ENCODE data around the gene SEMA5A. TPM values are rescaled to one million over a fixed set of nuclear protein-coding genes. Genes with fewer than 3 reads are reported as not detected.

Gene SEMA5A
- total RNA-seq, 1 donor from 2014 or later, result 38.9 TPM

DNA sequence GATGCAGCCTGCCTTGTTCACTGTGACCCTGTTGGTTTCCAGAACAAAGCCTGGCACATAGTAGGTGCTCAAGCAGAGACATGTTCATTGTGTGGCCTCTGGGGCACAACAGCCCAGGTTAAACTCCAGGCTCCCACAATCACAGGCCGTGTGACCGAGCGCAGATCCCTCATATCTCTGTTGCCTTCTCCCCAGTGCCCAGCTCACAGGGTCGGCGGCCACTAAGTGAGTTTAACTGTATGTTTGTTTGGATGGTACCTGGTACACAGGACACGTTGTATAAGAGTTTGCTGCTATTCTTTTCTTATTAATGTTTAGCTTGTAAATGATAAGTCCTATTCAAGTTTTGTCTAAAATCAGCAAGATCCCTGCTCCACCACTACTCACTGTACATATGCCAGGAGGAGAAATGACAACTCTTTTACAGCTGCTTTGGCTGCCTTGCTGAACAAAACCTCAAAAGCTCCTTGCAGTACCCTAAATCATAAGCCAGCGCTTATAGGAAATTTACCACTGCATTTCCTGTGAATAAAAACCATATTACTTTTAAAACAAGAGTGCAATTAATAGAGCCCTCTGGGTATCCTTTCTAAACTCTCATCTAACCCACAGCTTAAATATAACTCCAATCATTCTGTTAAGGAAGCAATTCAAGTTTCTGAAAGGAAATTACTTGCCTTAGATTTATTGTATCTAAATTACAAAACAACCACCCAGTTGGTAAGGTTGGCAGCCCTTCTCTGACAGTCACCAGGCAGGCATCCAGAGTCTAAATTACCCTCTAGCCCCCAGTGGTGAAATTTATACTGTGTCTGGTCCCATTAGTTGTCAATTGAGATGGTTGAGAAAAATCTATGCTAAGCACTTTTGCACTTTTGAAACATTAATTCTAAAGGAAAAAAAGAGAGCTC, 379.4 kb downstream of the SEMA5A start:
- no peak for DNase-seq
- intact Hi-C loops (cut with DNase I), result no loop called here
- H3K36me3 ChIP-seq, result no peaks in the 10 kb centered on the region
- H3K4me1 ChIP-seq, result no peaks in the 10 kb centered on the region
- TF ChIP-seq, protein P1, sequence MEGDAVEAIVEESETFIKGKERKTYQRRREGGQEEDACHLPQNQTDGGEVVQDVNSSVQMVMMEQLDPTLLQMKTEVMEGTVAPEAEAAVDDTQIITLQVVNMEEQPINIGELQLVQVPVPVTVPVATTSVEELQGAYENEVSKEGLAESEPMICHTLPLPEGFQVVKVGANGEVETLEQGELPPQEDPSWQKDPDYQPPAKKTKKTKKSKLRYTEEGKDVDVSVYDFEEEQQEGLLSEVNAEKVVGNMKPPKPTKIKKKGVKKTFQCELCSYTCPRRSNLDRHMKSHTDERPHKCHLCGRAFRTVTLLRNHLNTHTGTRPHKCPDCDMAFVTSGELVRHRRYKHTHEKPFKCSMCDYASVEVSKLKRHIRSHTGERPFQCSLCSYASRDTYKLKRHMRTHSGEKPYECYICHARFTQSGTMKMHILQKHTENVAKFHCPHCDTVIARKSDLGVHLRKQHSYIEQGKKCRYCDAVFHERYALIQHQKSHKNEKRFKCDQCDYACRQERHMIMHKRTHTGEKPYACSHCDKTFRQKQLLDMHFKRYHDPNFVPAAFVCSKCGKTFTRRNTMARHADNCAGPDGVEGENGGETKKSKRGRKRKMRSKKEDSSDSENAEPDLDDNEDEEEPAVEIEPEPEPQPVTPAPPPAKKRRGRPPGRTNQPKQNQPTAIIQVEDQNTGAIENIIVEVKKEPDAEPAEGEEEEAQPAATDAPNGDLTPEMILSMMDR (IDR thresholded peaks at IDR 0.05), result no peak
- no peak overlapping the region for H3K4me3 ChIP-seq
- no peak for ATAC-seq
- no peaks in the 10 kb centered on the region for H3K9me3 ChIP-seq
- no peak overlapping the region for H3K27ac ChIP-seq
- no peaks in the 10 kb centered on the region for H3K27me3 ChIP-seq

DNA sequence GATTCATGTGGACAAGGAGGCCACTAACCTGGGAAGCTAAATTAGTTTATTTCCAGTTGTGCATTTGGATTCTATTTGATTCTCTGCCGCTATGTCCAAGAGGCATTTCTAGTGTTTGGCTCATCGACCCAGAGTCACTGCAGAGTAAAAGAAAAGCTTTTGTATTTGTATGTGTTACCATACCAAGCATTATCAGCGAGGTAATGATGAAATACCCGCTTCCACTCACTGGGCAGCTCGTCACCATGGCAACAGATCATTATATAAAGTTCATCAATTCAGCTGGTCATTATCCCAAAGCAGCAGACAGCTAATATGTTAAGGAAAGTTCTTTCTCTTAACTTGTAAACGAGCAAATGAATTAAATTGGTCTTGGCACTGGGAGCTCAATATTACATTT, 380.3 kb downstream of the SEMA5A start:
- H3K36me3 ChIP-seq, result no peaks in the 10 kb centered on the region
- no peaks in the 10 kb centered on the region for H3K9me3 ChIP-seq
- no peaks in the 10 kb centered on the region for H3K4me1 ChIP-seq
- TF ChIP-seq, protein P1 (IDR thresholded peaks at IDR 0.05), result no peak
- ATAC-seq (no peak), DNase-seq (no peak)
- no peak overlapping the region for H3K4me3 ChIP-seq
- intact Hi-C loops (cut with DNase I), result no loop called here
- no peak overlapping the region for H3K27ac ChIP-seq
- H3K27me3 ChIP-seq, result no peaks in the 10 kb centered on the region

DNA sequence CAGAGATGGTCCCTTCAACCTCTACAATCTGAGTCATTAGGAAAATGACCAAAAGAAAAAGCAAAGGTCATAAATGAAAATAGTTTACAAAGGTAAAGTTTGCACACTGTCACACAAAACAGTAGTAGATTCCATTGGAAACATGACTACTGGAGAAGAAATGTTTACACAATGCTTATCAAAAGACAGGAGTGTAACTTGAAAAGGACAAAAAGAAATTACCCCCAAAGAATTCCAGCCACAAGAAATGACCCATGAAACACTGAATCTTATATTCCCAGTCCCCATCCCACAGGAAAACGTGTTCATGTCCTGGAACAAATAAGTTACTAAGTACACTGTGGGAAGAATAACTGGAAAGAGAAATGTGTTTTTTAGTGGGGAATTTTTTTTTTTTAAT, 385.1 kb downstream of the SEMA5A start:
- Histone ChIP-seq H3K4me1 (no peaks in the 10 kb centered on the region), H3K4me3 (no peak overlapping the region), H3K9me3 (no peaks in the 10 kb centered on the region), H3K27ac (no peak overlapping the region), H3K36me3 (no peaks in the 10 kb centered on the region), H3K27me3 (no peaks in the 10 kb centered on the region)
- intact Hi-C loops (cut with DNase I), result no loop called here
- ATAC-seq (no peak), DNase-seq (no peak)
- TF ChIP-seq, protein P1 (IDR thresholded peaks at IDR 0.05), result no peak

DNA sequence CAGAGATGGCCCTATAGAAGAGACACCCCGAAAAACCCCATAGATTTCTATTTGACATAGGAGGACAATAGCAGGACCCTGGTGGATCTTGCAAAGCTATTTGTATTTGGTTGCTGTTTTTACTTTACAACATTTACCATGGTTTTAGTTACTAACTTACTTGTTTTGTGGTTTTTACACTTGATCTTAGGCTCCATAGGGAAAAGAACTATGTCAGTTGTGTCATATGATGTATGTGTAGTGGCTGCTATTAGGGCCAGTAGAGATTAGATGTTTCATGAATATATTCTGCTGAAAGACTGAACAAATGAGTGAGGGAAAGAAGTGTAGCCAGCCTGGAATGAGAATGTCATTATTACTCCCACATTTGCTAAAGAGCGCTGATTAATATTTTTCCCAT, 388.1 kb downstream of the SEMA5A start:
- TF ChIP-seq, protein P1 (IDR thresholded peaks at IDR 0.05), result no peak
- no peak for DNase-seq
- intact Hi-C loops (cut with DNase I), result no loop called here

DNA sequence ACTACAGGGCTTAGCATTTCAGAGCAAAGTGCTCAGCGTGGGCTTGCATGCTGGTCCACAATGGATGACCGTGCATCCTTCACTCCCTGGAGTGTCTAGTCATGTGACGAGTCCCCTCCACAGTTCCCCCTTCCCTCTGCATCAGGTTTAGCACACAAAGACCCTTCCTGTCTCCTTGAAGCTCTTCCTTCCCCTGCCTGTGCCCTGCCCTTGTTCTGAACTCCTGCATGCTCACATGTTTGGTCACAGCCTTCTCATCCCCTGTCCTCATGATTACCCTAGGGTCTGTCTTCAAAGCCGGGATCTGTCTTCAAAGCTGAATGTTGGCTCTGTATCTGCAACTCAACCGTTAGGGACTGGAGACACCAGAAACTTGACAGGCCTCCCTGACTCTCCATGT, 388.9 kb downstream of the SEMA5A start:
- no peak overlapping the region for H3K4me3 ChIP-seq
- H3K4me1 ChIP-seq, result no peaks in the 10 kb centered on the region
- ATAC-seq (no peak), DNase-seq (no peak)
- intact Hi-C loops (cut with DNase I), result no loop called here
- H3K27me3 ChIP-seq, result no peaks in the 10 kb centered on the region
- no peak overlapping the region for H3K27ac ChIP-seq
- H3K36me3 ChIP-seq, result no peaks in the 10 kb centered on the region
- TF ChIP-seq, protein P1 (IDR thresholded peaks at IDR 0.05), result no peak
- H3K9me3 ChIP-seq, result no peaks in the 10 kb centered on the region

More for the DNA sequence above, 388.1 kb downstream of the SEMA5A start:
- H3K9me3 ChIP-seq, result no peaks in the 10 kb centered on the region
- no peak overlapping the region for H3K4me3 ChIP-seq
- no peak for ATAC-seq
- no peaks in the 10 kb centered on the region for H3K36me3 ChIP-seq
- no peaks in the 10 kb centered on the region for H3K4me1 ChIP-seq
- H3K27me3 ChIP-seq, result no peaks in the 10 kb centered on the region
- no peak overlapping the region for H3K27ac ChIP-seq
